ENCODE measurements around the gene RAET1G.
"Not testable (repeated sequence)": the region's sequence is repeated elsewhere in the genome, so short reads cannot be mapped to it uniquely, and the experiment has no call there.

The RAET1G gene

GRCh38 chr6:149897015-149897697 is 25.8 kb downstream of the RAET1G start:
- DNase-seq (ENCODE audit: low spot score), result peak; percentile 96

GRCh38 chr6:149896491-149896890 is 26.4 kb downstream of the RAET1G start:
- no peak for DNase-seq (ENCODE audit: low spot score)

- no peak for DNase-seq (ENCODE audit: low spot score)
Observed at GRCh38 chr6:149895833-149896271, 27.1 kb downstream of the RAET1G start.

GRCh38 chr6:149895048-149895590 is 27.8 kb downstream of the RAET1G start:
- peak; percentile 68 for DNase-seq (ENCODE audit: low spot score)

GRCh38 chr6:149891864-149892263 is 31.1 kb downstream of the RAET1G start:
- not testable (repeated sequence) for DNase-seq (ENCODE audit: low spot score)

GRCh38 chr6:149891259-149891658 is 31.7 kb downstream of the RAET1G start:
- no peak for DNase-seq (ENCODE audit: low spot score)

- DNase-seq (ENCODE audit: low spot score), result peak; percentile 35
Observed at GRCh38 chr6:149890629-149891045, 32.3 kb downstream of the RAET1G start.

- DNase-seq (ENCODE audit: low spot score), result no peak
Observed at GRCh38 chr6:149889326-149889725, 33.6 kb downstream of the RAET1G start.

- DNase-seq (ENCODE audit: low spot score), result peak; percentile 69
Observed at GRCh38 chr6:149888659-149889058, 34.3 kb downstream of the RAET1G start.

GRCh38 chr6:149888093-149888492 is 34.8 kb downstream of the RAET1G start:
- no peak for DNase-seq (ENCODE audit: low spot score)

GRCh38 chr6:149887343-149887742 is 35.6 kb downstream of the RAET1G start:
- peak; percentile 72 for DNase-seq (ENCODE audit: low spot score)

- no peak for DNase-seq (ENCODE audit: low spot score)
Observed at GRCh38 chr6:149885888-149886287, 37.0 kb downstream of the RAET1G start.

- DNase-seq (ENCODE audit: low spot score), result no peak
Observed at GRCh38 chr6:149884617-149885016, 38.3 kb downstream of the RAET1G start.

GRCh38 chr6:149884215-149884614 is 38.7 kb downstream of the RAET1G start:
- no peak for DNase-seq (ENCODE audit: low spot score)

GRCh38 chr6:149881860-149882259 is 41.1 kb downstream of the RAET1G start:
- DNase-seq (ENCODE audit: low spot score), result no peak

- no peak for DNase-seq (ENCODE audit: low spot score)
Observed at GRCh38 chr6:149881066-149881766, 41.7 kb downstream of the RAET1G start.

- no peak for DNase-seq (ENCODE audit: low spot score)
Observed at GRCh38 chr6:149877659-149878058, 45.3 kb downstream of the RAET1G start.

GRCh38 chr6:149876241-149876933 is 46.5 kb downstream of the RAET1G start:
- DNase-seq (ENCODE audit: low spot score), result peak; percentile 61

GRCh38 chr6:149872233-149872632 is 50.7 kb downstream of the RAET1G start:
- DNase-seq (ENCODE audit: low spot score), result no peak

GRCh38 chr6:149871182-149871581 is 51.7 kb downstream of the RAET1G start:
- no peak for DNase-seq (ENCODE audit: low spot score)

- DNase-seq (ENCODE audit: low spot score), result no peak
Observed at GRCh38 chr6:149869275-149869892, 53.5 kb downstream of the RAET1G start.

All from AG20443 (cell line).